Keratinocyte (primary cell): ENCODE results near the gene ESRRG.

Source experiments
- EZH2 ChIP-seq: IDR thresholded peaks from one replicate; pipeline ENCODE4 v1.6.1; 2012; ENCODE audit warnings: inconsistent platforms, mild to moderate bottlenecking, low read length, moderate library complexity
- TF ChIP-seq, protein P1 (sequence below), 3 experiments: IDR thresholded peaks in 1 of 3; conservative IDR thresholded peaks in 1 of 3; optimal IDR thresholded peaks in 1 of 3; 2 replicates in 2 of 3; 3 replicates in 1 of 3; pipeline versions ENCODE3 to v1.5.1; 2011; ENCODE audit warnings: low read length in 3 of 3, mild to moderate bottlenecking in 3 of 3, moderate library complexity in 2 of 3, control low read depth in 1 of 3, inconsistent platforms in 1 of 3; ENCODE audit not compliant: insufficient read depth in 2 of 3; ENCODE audit errors: extremely low read depth in 1 of 3

DNA sequence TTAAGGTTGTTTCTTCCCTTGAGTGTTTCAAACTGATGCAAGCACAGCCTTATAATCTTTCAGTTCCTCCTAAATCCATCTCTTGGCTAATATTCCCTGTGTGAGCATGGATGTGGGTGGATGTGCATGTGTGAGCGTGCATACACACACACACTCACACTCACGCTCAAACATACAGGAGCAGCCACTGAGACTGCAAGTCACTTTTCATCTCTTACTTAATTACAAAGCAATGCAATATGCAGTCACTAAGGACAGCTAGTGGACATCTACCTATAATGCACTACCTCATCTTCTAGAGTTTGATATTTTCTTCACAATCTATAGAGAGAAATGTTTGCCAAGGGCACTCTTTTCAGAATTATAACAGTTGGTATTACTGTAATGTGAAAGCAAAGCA lies 1.4 kb downstream of the ESRRG start:
- TF ChIP-seq, protein P1, sequence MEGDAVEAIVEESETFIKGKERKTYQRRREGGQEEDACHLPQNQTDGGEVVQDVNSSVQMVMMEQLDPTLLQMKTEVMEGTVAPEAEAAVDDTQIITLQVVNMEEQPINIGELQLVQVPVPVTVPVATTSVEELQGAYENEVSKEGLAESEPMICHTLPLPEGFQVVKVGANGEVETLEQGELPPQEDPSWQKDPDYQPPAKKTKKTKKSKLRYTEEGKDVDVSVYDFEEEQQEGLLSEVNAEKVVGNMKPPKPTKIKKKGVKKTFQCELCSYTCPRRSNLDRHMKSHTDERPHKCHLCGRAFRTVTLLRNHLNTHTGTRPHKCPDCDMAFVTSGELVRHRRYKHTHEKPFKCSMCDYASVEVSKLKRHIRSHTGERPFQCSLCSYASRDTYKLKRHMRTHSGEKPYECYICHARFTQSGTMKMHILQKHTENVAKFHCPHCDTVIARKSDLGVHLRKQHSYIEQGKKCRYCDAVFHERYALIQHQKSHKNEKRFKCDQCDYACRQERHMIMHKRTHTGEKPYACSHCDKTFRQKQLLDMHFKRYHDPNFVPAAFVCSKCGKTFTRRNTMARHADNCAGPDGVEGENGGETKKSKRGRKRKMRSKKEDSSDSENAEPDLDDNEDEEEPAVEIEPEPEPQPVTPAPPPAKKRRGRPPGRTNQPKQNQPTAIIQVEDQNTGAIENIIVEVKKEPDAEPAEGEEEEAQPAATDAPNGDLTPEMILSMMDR (optimal IDR thresholded peaks at IDR 0.05 in 1 of 3, IDR thresholded peaks at IDR 0.05 in 1 of 3, conservative IDR thresholded peaks at IDR 0.05 in 1 of 3; ENCODE audit: extremely low read depth in 1 of 3, insufficient read depth in 2 of 3, low read length in 3 of 3), result no peak
- TF ChIP-seq EZH2, result no peak
